GM12801 (cell line): ENCODE data around the gene OR6B2.

Experiments
- CTCF ChIP-seq: IDR thresholded peaks from one replicate; pipeline ENCODE4 v1.5.1; 2011; ENCODE audit warnings: control low read depth; ENCODE audit not compliant: insufficient read length; ENCODE audit errors: extremely low read depth

The OR6B2 gene

GRCh38 chr2:240050278-240050677 is 20.0 kb upstream of the OR6B2 start:
- no peak for TF ChIP-seq CTCF

- TF ChIP-seq CTCF, result no peak
These were observed 18.0 kb upstream of the OR6B2 start for GRCh38 chr2:240048237-240048636.

- no peak for TF ChIP-seq CTCF
These were observed 14.9 kb upstream of the OR6B2 start for GRCh38 chr2:240045098-240045497.

GRCh38 chr2:240043279-240043989 is 13.2 kb upstream of the OR6B2 start:
- no peak for TF ChIP-seq CTCF

- no peak for TF ChIP-seq CTCF
These were observed 12.5 kb upstream of the OR6B2 start for GRCh38 chr2:240042740-240043139.

DNA sequence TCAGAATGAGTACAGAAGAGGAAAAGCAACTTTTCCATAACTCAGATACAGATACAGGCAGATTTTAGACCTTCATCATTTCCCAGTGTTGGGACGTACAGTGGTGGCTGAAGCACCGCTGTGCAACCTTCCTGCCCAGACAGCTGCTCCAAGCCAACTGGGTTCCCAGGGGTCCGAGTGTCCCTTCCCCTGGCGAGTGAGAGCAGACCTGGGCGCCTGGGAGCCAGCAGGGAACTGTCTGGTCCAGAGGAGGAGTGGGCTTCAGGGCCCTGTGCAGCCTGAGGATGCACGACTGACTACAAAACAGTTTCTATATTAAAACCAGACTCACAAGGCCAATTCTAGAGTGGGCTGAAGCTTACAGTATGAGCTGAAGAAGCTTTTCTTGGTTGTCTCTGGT is 11.1 kb upstream of the OR6B2 start:
- TF ChIP-seq CTCF, result no peak

DNA sequence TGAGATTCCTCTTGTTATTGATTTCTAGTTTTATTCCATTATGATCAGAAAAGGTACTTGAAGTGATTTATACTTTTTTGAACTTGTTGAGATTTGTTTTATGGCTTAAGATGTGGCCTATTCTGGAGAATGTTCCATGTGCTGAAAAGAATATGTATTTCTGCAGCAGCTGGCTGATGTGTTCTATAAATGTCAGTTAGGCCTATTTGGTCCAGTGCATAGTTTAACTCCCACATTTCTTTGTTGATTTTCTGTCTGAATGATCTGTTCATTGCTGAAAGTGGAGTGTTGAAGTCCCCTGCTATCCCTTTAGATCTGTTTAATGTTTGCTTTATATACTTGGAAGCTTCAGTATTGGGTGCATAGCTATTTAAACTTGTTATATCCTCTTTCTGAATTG is 7.1 kb upstream of the OR6B2 start:
- TF ChIP-seq CTCF, result no peak
